HPDE6-E6E7 (cell line): ENCODE measurements around the gene BRD3OS.

Experiments used
- DNase-seq: peaks from one replicate; pipeline ENCODE4 v3.0.0; 2011; ENCODE audit warnings: missing footprints; ENCODE audit errors: extremely low spot score

BRD3OS gene

GRCh38 chr9:134034215-134035040 lies 9.1 kb downstream of the BRD3OS start:
- DNase-seq = no peak

- DNase-seq = no peak
These were observed 10.1 kb downstream of the BRD3OS start for GRCh38 chr9:134035041-134036039.

GRCh38 chr9:134036130-134036529 lies 10.8 kb downstream of the BRD3OS start:
- no peak for DNase-seq

GRCh38 chr9:134037641-134038040 lies 12.4 kb downstream of the BRD3OS start:
- DNase-seq = no peak

GRCh38 chr9:134039386-134040175 lies 14.3 kb downstream of the BRD3OS start:
- DNase-seq = no peak

- DNase-seq = no peak
These were observed 14.9 kb downstream of the BRD3OS start for GRCh38 chr9:134040176-134040565.

- no peak for DNase-seq
These were observed 15.7 kb downstream of the BRD3OS start for GRCh38 chr9:134040781-134041648.

- no peak for DNase-seq
These were observed 16.3 kb downstream of the BRD3OS start for GRCh38 chr9:134041649-134041962.

GRCh38 chr9:134043531-134043988 lies 18.3 kb downstream of the BRD3OS start:
- no peak for DNase-seq

GRCh38 chr9:134044944-134045343 lies 19.7 kb downstream of the BRD3OS start:
- no peak for DNase-seq

GRCh38 chr9:134045841-134046544 lies 20.7 kb downstream of the BRD3OS start:
- no peak for DNase-seq

GRCh38 chr9:134046894-134047681 lies 21.8 kb downstream of the BRD3OS start:
- no peak for DNase-seq

GRCh38 chr9:134047868-134048581 lies 22.7 kb downstream of the BRD3OS start:
- no peak for DNase-seq

GRCh38 chr9:134048582-134048968 lies 23.3 kb downstream of the BRD3OS start:
- no peak for DNase-seq

GRCh38 chr9:134049236-134049635 lies 24.0 kb downstream of the BRD3OS start:
- no peak for DNase-seq

GRCh38 chr9:134049772-134050588 lies 24.7 kb downstream of the BRD3OS start:
- DNase-seq = no peak

GRCh38 chr9:134050726-134051125 lies 25.4 kb downstream of the BRD3OS start:
- no peak for DNase-seq

GRCh38 chr9:134051319-134051718 lies 26.0 kb downstream of the BRD3OS start:
- no peak for DNase-seq
